GM18909 (cell line): ENCODE data around the gene IGFALS.
A peak's percentile ranks its signal among the peaks of the same experiment; 100 is the strongest.

Source experiments
- ATAC-seq: cut with Tn5 transposase; IDR thresholded peaks from one replicate; pipeline ENCODE4 v1.9.1; 2021; ENCODE audit warnings: mild to moderate bottlenecking; ENCODE audit not compliant: unreplicated experiment, poor library complexity

Gene IGFALS

DNA sequence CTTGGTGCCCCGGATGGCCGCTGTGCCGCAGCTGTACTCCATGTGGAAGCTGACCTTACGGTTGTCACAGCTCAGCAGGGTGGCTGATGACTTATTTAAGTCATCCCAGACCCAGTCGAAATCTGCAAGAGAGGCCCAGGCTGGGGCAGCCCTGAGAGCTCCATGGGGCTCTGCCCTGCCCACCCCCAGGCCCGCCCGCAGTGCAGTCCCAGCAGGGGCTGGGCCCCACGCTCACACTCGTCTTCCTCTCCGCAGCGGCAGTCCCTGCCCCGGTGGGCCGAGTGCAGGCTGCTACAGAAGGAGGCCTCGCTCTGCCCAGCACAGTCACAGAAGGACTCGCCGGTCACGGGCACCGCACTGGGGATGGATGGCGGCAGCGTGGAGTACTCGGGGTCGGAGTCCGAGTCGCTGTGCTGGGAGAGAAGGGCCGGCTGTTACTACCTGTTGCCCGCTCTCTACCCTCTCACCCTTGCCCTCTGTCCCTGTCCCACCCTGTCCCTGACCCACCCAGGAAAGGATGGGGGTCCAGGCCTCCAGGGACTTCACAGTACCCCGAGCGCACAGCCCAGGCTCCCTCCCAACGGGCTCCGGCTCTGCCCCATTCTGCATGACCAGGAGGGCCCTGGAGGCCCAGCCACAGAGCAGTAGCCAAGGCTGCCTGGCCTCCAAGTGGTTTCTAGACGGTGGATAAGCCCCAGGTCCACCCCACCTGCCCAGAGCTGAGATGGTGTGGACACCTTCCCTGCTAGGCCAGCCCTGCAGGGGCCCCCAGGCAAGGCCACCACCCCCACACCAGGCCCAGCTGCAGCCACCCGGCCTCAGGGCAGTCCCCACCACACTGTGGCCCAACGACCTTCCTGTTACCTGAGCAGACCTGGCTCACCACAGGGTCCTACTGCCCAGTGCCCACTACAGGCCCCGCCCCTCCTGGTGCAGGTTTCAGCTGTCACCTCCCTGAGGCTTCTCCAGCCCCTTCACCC lies 15.0 kb downstream of the IGFALS start:
- no peak for ATAC-seq

DNA sequence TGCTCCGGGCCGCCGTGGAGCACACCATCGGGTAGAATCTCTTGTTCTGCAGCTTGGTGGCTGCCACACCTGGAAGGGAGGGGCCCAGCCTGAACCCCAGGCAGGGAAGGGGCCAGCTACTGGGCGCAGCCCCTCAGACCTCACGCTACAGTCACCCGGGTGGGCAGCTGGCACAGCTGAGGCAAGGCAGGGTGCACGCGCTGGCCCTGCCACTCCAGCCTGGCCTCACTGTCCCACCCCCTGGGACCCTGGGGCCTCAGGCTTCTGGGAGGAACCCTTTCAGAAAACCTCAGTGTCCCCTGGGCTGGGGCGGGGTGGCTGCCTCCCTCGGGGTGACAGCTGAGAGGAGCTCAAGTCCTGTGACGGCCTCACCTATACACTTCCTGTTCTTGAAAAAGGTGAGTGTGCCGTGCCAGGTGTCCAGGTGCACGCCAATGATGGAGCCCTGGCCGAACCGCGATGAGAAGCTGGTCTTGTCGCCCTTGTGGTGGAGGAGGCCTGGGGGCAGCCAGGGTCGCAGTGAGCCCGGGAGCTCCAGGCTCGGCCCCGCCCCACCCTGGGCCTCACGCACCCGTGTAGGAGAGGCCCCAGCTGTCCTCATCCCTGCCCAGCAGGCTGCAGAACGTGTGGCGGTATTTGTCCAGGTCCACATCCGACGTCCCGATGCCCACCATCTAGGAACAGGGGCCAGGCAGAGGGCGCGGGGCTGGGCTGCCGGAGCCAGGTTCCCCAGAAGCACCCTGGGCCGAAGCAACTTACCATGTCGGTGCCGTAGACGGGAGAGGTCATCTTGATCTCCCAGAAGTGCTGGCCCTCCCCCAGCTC lies 15.9 kb downstream of the IGFALS start:
- ATAC-seq = no peak

DNA sequence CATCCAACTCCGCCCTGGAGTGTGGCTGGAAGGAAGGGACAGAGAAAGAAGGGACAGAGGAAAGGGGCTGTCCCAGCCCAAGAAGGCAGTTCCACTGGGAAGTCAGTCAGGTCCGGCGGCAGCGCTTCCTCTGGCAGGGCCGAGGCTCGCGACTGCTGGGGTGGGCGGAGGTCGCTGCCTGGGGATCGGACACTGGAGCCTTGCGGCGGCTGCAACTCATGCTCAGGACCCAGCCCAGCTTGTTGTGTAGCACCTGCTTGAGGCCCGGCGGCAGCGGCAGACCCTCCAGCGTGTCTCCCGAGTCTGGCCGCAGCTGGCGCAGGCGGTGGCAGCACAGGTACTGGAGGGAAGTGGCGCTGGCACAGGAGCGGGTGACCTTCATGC lies 16.5 kb downstream of the IGFALS start:
- ATAC-seq = no peak

DNA sequence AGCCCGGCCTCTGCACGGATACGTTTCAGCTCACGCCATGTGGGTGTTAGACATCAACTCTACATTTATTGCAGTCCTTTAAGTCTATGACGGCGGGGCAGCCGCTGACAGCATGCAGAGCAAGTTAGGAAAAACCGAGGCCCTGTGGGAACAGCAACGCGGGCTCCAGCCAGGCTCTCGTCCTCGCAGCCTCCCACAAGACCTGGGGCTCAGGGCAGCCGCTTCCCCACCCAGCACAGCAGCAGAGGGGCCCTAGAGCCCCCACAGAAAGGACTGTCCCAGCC lies 16.9 kb downstream of the IGFALS start:
- ATAC-seq = no peak

DNA sequence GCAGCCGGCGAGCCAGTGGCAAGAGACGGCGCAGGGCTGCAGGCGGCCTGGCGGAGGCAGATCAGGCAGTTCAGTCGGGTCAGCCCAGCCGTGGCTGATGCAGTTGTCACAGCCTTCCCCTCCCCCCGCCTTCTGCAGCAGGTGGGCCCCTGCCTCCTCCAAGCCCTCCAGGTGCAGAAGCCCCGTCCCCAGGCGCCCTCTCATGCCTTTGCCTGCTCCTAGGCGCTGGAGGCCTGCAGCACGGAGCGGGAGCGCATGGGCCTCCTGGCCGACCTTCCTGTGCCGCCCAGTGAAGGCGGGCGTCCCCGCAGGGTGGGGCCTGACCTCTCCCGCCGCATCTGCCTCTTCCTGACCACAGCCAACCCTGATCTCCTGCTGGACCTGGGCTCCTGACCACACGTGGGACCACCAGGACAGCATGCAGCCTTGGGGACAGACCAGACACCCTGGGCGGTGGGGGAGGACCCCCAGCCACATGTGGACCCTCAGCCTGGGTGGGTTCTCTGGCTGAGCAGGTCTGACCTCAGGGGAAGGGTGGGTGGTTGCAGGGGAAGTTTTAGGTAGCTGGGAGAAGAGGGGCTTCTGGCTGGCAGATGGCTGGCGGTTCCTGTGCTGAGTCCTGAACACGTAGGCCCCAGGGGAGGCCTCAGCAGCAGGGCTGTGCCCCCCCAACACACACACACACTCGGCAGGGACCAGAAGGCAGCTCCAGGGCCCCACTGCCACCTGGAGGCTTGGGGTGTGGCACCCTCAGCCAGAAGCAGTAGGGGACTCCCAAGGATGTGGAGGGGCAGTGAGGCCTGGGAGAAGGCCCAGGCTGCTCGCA lies 17.4 kb downstream of the IGFALS start:
- no peak for ATAC-seq

DNA sequence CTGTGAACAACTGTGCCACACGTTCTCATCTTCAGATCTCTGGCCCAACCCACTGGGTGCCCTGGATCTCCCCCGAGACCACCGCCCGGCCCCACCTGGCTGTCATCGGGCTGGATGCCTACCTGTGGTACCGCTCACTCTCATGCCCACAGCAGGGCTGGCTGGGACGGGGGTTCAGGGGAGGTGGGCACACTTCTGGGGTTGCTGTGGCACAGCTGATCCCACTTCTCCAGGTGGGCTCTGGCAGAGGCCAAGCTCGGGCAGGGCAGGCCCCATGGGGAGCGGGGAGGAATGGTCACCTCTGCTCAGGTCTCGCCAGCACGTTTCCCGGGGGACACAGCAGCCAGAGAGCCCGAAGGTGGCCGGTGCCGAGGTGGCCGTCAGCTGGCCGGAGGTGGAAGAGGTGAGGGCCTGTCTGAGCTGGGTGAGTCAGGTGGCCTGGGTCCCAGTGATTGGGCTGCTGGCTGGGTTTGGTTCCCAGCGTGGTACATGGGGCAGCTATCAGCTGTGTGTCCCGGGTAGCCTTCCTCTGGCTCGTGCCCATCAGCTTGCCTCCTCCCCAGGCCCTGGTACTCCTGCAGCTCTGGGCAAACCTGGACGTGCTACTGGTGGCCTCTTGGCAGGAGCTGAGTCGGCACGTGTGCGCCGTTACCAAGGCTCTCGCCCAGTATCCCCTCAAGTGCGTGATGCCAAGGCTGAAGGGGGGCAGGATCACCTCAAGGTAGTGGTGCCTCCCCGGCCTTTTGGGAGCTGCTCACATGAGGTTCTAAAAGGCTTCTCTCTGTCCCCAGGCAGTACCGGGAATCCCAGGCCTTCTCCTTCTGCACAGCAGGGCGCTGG lies 18.3 kb downstream of the IGFALS start:
- ATAC-seq = no peak

DNA sequence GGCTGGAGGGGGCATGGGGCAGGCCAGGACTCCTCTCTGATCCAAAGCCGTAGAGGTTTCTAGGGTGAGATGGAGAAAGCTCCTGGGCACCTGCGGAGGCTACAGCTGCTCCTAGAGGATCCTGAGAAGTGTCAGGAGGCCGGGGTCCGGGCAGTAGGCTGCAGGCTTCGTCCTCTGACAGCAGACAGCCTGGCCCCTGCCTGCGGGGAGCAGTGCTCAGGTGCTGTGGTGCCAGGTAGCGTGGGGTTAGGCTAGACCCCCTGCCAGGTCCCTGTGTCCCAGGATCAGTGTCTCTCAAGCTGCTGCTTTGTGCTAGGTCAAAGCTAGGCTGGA lies 19.1 kb downstream of the IGFALS start:
- ATAC-seq = no peak

DNA sequence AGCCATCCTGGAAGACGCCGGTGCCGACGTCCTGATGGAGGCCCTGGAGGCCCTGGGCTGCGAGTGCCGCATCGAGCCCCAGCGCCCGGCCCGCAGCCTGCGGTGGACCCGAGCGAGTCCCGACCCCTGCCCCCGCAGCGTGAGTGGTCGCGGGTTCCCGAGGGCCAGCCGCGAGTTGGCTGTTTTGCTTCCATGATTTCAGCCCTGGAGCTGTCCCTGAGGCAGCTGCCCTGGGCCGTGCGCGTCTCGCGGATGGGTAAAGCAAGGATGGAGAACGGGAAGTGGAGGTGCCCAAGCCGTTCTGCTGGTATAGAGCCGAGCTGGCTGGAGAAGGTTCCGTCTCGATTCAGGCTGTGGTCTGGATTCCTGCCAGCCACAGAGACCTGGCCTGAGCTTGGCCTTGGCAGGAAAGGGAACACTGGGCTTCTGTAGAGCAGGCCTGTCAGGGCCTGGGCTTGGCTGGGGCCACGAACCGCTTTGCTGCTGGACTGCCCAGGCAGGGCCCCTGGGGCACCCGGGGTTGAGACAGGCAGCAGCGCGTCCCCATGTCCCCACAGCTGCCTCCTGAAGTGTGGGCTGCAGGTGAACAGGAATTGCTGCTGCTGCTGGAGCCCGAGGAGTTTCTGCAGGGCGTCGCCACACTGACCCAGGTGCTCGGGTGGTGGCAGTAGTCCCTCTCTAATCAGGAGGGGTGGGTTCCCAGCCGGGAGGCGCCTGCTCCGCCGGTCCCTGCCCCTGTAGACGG lies 19.6 kb downstream of the IGFALS start:
- no peak for ATAC-seq

DNA sequence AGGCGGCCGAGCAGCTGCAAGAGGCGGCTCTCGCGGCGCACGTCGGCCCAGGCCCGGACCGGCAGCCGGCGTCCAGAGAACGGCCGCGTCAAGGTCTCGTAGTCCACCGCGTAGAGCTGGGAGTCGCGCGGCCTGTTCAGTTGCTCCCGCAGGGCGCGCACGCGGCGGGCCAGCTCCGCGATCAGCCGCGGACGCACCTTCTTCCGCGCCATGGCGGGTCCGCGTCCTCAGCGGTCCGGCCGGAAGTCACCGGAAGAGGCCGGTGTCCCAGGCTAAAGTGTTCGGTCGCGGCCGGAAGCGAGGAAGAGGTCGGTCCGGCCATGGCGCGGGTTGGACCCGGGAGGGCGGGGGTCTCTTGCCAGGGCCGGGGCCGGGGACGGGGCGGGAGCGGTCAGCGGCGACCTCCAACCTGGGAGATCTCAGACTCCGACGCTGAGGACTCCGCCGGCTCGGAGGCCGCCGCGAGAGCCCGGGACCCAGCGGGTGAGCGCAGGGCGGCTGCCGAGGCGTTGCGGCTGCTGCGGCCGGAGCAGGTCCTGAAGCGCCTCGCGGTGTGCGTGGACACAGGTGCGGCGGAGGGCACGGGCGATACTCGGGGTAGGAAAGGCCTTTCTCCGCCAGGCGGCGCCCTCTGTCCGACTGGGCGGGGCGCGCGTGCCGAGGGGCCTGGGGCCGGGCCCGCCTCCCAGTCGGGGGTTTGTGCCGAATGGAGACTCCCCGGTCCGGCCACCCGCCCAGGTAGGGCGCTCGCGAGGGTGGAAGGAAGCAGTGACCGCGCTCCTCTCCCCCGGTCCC lies 20.4 kb downstream of the IGFALS start, which contains the start of gene MRPS34:
TSS of gene MRPS34 (minus strand) at position 227 of the 795 bp plus-strand sequence. CDS start at position 212, 15 bp downstream.
- peak; percentile 53 for ATAC-seq

DNA sequence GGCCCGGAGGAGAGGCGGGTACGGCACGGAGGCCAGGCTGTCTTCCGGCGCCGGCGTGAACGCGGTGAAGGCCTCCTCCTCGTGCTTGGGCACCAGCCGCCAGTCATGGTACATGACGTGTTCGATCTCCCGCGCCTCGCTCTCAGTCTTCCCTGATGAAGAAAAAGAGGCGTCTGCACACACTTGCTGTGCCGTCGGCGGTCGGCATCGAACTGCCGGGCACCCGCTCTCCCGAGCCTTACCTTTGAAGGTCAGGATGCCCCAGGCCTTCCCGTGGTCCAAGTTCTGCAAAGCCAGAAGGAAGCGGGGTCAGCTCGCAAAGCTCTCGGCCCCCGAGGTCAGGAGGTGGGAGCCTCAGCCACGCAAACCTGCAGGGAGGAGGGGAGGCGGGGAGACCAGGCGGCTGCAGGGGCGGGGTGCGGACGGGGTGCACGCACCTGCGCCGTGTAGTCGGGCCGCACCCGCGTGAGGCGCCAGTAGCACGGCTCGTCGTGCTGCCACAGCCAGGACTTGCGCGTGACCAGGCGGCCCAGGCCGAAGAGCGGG lies 21.1 kb downstream of the IGFALS start, which contains the start of gene EME2:
TSS of gene EME2 (plus strand) at position 449 of the 546 bp plus-strand sequence. CDS start 418 bp downstream, outside the sequence.
- peak; percentile 11 for ATAC-seq

DNA sequence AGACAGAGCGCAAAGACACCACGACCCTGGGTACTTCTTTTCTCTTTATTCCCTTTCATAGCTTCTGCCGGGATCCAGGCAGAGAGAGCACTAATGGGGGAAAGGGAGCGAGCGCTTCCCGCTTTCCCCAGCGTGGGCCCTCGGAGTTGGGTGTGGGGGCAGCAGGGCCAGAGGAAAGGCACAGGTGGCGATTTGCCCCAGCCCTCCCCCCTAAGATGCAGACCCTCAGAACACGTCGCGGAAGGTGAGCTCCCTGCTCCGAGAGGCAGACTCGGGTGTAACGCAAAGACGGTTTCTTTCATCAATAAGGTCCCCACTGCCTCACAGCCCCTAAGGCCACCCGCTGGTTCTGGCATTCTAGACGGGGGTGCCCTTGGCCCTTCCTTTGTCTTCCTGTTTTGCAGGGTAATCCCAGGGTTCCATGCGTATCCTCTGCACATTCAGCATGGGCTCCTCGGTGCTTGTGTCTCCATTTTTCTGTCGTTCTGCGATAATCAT lies 21.6 kb downstream of the IGFALS start:
- no peak for ATAC-seq

DNA sequence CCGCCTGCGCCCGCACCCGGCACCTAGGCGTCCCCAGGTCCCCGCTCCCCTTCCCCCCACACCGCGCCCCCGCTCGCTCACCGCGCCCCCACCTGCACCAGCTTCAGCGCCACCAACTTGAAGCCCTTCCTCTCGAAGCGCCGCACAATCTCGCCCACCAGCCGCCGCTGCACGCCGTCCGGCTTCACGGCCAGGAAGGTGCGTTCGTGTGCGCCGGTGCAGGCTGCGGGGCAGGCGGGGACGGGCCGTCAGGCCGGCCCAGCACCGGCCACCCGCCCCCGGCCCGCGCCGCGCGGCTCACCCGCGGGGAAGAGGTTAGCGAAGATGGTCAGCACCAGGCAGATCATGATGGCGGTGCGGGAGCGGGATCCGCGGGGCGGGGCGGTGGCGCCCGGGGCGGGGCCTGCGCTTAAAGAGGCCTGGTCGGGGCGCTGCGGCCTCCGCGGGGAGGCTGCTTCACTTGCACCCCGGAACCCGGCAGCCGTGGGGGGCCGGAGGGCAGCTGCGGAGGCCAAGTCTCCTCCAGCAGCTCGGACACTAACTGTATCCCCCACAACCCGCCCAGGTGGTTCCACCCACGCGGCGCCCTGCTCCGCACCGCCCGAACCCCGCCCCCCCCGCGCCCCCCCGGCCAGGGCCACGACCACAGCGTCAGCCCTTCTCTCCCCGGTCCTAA lies 22.2 kb downstream of the IGFALS start, which contains the start of gene NME3:
TSS of gene NME3 (minus strand) at position 356 of the 676 bp plus-strand sequence. CDS start at position 347, 9 bp downstream.
- no peak for ATAC-seq

DNA sequence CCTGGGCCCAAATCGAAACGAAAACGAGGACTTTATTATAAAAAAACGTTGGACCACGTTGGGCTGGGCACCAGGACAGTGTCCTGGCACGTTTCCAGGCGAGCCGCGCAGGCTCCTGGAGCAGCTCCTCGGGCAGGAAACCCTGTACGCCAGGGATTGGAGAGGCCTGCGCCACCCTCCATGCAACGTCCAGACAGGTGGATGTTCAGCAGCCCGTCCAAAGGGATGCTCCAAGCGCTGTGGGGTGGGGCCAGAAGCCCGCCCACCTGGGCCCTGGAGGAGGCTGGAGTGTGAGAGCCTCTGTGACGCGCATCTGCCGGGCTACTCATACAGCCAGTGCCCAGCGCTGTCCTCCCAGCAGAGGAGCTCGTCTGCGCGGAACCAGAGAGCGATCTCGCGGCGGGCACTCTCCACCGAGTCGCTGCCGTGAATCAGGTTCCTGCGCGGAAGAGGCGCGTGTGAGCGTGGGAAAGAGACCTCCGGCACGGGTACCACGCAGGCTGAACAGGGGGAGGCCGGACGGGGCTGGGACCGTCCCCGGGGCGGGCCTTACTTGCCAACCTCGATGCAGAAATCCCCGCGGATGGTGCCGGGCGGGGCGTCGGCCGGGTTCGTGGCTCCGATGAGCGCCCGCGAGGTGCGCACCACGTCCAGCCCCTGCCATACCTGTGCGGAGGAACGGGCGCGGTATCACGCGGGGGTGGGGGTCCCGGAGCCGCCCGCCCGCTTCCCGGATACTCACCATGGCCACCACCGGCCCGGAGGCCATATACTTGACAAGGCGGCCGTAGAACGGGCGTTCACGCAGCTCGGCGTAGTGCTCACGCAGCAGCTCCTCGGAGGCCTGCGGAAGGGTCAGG lies 22.9 kb downstream of the IGFALS start:
- ATAC-seq = no peak

DNA sequence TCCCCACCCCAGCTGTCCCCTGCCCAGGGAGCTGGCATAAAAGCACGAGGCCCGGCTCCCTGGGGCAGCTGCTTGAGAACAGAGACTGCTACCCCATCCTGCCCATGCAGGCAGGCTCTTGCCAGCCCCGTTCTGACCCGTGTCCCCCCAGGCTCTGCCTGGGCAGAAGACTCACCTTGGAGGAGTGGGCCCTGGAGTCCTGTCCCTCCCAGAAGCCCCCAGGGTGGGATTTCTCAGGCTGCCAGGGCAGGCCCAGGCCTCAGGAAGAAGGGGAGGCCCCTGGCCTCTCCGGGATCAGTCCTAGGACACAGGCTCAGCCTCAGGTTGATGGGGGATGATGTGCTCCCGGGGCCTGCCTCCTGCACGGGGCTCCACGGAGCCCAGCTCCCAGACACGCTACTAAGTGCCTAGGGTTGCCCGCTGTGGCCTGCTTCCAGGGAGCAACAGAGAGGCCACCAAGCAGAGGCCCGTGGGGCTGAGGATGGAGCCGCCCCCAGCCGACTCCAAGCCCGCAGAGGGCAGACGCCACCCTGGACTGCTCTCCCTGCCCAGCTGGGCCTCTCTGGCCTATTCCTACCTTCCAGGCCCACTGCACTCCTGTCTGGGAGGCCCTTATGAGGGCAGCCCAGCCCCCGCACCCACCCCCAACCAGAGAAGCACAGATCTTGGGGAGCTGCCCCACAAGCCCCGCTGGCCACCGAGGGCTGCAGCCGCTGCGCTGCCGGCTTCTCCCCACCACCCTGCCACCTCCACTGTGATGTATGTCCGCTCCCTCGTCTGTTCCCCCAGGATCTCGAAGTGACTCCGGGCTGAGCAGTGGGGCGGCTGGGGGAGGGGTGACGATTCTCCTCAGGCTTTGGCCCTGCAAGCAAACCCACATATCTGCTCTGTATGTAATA lies 23.9 kb downstream of the IGFALS start:
- no peak for ATAC-seq

DNA sequence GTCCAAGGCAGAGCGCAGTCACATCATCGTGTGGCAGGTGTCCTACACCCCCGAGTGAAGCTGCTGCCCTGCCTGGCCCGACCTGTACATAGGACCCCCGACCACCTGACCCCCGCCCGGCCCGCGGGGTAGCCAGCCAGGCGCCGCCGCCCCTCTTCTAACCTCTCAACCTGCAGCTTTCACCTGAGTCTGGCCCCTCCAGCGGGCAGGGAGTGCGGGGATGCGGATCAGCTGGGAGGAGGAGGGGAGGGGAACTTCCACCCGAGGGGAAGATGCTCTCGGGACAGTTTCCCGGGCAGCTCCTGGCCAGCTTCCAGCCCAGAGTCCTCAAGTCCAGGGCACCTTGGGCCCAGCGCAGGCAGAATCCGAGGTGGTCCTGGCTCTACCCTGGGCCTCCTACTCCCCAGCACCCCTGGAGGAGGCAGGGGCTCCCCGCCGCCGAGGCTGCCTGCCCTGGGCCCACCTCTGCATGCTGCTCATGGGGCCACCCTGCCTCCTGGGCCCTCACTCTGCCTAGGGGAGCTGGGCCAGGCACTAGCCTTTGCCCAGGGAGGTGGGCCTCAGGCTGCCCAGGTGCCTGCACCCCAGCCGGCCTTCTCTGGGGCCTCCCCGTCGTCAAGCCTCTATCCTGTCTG lies 24.6 kb downstream of the IGFALS start:
- ATAC-seq = no peak
